Mesendoderm (in vitro differentiated cells): Measurements from ENCODE around the gene ZDHHC22.

Experiments used
- DNase-seq: peaks from one replicate; pipeline ENCODE4 v3.0.0; 2013
- H2AK5ac ChIP-seq: 2 replicates; pipeline ENCODE4 v1.6.1; 2013; ENCODE audit warnings: low read length, inconsistent platforms
- H2BK120ac ChIP-seq: 2 replicates; pipeline ENCODE4 v1.6.1; 2013; ENCODE audit warnings: low read depth, mild to moderate bottlenecking, low read length, moderate library complexity, mixed read lengths
- H2BK15ac ChIP-seq: replicated peaks from 2 replicates; pipeline ENCODE4 v1.6.1; 2013; ENCODE audit warnings: low read depth, mild to moderate bottlenecking, moderate library complexity
- H2BK5ac ChIP-seq: 2 replicates; pipeline ENCODE4 v1.6.1; 2013; ENCODE audit warnings: low read length, inconsistent platforms
- H3K18ac ChIP-seq: 2 replicates; pipeline ENCODE4 v1.6.1; 2013; ENCODE audit warnings: mild to moderate bottlenecking, low read length, mixed read lengths
- H3K23ac ChIP-seq: one replicate; pipeline ENCODE4 v1.6.1; 2013; ENCODE audit warnings: low read length
- H3K27ac ChIP-seq: 2 replicates; pipeline ENCODE4 v1.5.1; 2013; ENCODE audit warnings: low read depth, mild to moderate bottlenecking, inconsistent platforms, low read length, moderate library complexity
- H3K27me3 ChIP-seq: 2 replicates; pipeline ENCODE4 v1.6.1; 2013; ENCODE audit warnings: low read length, control low read depth, mild to moderate bottlenecking, inconsistent platforms; ENCODE audit not compliant: insufficient read depth, poor library complexity
- H3K36me3 ChIP-seq: 2 replicates; pipeline ENCODE4 v1.6.1; 2013; ENCODE audit warnings: low read length, inconsistent platforms; ENCODE audit not compliant: control insufficient read depth, insufficient read depth
- H3K4ac ChIP-seq: one replicate; pipeline ENCODE4 v1.6.1; 2013; ENCODE audit warnings: low read depth, mild to moderate bottlenecking, low read length, moderate library complexity
- H3K4me1 ChIP-seq: 2 replicates; pipeline ENCODE4 v1.6.1; 2013; ENCODE audit warnings: low read depth, low read length, inconsistent platforms; ENCODE audit not compliant: control insufficient read depth
- H3K4me2 ChIP-seq: 2 replicates; pipeline ENCODE4 v1.6.1; 2013; ENCODE audit warnings: low read length
- H3K4me3 ChIP-seq: 2 replicates; pipeline ENCODE4 v1.5.1; 2013; ENCODE audit warnings: mild to moderate bottlenecking, low read length
- H3K56ac ChIP-seq: one replicate; pipeline ENCODE4 v1.6.1; 2013; ENCODE audit warnings: low read length
- H3K79me1 ChIP-seq: 2 replicates; pipeline ENCODE4 v1.6.1; 2013; ENCODE audit warnings: low read length, inconsistent platforms
- H3K79me2 ChIP-seq: 2 replicates; pipeline ENCODE4 v1.6.1; 2013; ENCODE audit warnings: mild to moderate bottlenecking, low read length; ENCODE audit not compliant: control insufficient read depth, insufficient read depth
- H3K9ac ChIP-seq: 2 replicates; pipeline ENCODE4 v1.6.1; 2013; ENCODE audit warnings: low read length, inconsistent platforms
- H4K5ac ChIP-seq: one replicate; pipeline ENCODE4 v1.6.1; 2013; ENCODE audit warnings: low read length
- H4K8ac ChIP-seq: one replicate; pipeline ENCODE4 v1.6.1; 2013; ENCODE audit warnings: low read depth, mild to moderate bottlenecking, control low read depth, low read length, moderate library complexity
- WGBS: extraction: QIAGEN DNeasy Blood & Tissue Kit; methylation state at CpG from one replicate; pipeline ENCODE4 v1.1.7; 2013; ENCODE audit warnings: low lambda C conversion rate, missing lambda C conversion rate; ENCODE audit not compliant: insufficient coverage; ENCODE audit errors: extremely low coverage; 5-methylcytosine and 5-hydroxymethylcytosine counted together

Gene ZDHHC22

DNA sequence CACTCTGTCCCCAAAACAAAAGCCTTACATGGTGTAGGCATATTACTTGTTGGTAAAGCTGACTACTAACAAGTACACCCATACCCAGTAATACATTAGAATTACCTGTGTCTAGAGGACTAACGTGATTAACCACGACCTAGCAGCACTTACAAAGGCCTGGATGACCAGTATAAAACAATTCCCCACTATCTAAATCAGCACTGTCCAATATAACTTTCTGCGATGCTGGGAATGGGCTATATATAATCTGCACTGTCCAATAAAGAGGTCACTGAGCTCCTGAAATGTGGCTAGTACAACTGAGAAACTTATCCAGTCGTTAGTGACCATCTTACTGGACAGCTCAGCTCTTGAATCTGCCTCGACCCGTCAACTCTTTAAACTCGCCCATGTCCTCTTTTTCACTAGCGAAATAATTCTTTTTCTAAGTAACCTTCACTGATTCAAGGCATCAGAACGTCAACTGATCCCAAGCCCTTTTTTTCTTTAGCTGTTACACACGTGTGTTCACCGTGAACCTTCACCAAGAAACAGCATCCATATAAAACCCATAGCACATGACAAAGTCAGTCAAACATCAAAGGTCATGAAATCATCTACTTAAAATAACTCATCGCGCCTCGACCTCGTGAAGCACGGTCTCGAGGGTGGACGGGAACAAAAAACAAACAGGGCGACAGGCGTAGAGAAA is 44.4 kb downstream of the ZDHHC22 start:
- Histone ChIP-seq H3K4me1 (peaks cover 9% of the 10 kb centered on the region), H3K36me3 (no peaks in the 10 kb centered on the region), H3K4me2 (peak overlapping the region; percentile 90), H2BK5ac (no peak overlapping the region), H3K79me1 (peaks cover 12% of the 10 kb centered on the region), H3K27me3 (no peaks in the 10 kb centered on the region), H4K8ac (no peak overlapping the region), H2AK5ac (peak overlapping the region; percentile 24), H3K79me2 (peaks cover 16% of the 10 kb centered on the region), H3K9ac (peak overlapping the region; percentile 98), H3K56ac (peak overlapping the region; percentile 99), H2BK120ac (no peak overlapping the region), H3K23ac (peak overlapping the region; percentile 92), H2BK15ac (peak overlapping the region; percentile 42), H3K4ac (peak overlapping the region; percentile 38), H3K4me3 (peak overlapping the region; percentile 96), H4K5ac (peak overlapping the region; percentile 74), H3K27ac (peak overlapping the region; percentile 89), H3K18ac (peak overlapping the region; percentile 46)
- no CpG with 5 or more reads among the region's 20 CpGs for WGBS
- peak; percentile 40 for DNase-seq

- H4K5ac ChIP-seq, result no peak overlapping the region
- no peak overlapping the region for H3K18ac ChIP-seq
- H3K56ac ChIP-seq, result no peak overlapping the region
- no peaks in the 10 kb centered on the region for H3K27me3 ChIP-seq
- peak; percentile 93 for DNase-seq
- H2BK5ac ChIP-seq, result no peak overlapping the region
- 100% methylated on average over 1 of the region's 8 CpGs for WGBS
- no peak overlapping the region for H2AK5ac ChIP-seq
- H3K4ac ChIP-seq, result no peak overlapping the region
- H3K79me2 ChIP-seq, result peaks cover 11% of the 10 kb centered on the region
- no peak overlapping the region for H3K4me3 ChIP-seq
- no peak overlapping the region for H3K23ac ChIP-seq
- H3K36me3 ChIP-seq, result no peaks in the 10 kb centered on the region
- H4K8ac ChIP-seq, result no peak overlapping the region
- peaks cover 9% of the 10 kb centered on the region for H3K79me1 ChIP-seq
- H3K27ac ChIP-seq, result no peak overlapping the region
- H3K4me1 ChIP-seq, result peaks cover 9% of the 10 kb centered on the region
- H2BK120ac ChIP-seq, result no peak overlapping the region
- no peak overlapping the region for H2BK15ac ChIP-seq
- no peak overlapping the region for H3K9ac ChIP-seq
- no peak overlapping the region for H3K4me2 ChIP-seq
These were observed 46.8 kb downstream of the ZDHHC22 start for GRCh38 chr14:77094672-77095284.

DNA sequence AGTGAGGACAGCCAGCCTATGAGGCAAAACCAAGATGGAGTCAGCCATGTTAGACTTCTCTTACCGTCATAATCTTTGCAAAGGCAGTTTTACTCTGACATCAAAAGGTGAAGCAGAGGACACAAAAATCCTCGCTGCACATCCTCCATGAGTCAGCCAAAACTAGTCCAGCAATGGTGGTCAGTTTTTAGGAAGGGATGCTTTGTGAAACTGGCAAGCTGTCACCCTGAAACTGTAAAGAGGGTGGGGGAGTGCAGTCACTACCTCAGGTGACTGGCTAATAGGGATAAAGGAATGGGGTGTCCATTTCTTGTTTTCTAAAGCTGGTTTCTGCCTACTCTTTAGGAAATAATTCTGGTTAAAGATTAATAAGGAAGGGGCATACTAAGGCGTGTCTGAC is 48.9 kb downstream of the ZDHHC22 start:
- Histone ChIP-seq H2BK5ac (no peak overlapping the region), H4K8ac (no peak overlapping the region), H3K56ac (no peak overlapping the region), H3K79me1 (peaks cover 2% of the 10 kb centered on the region), H2BK15ac (no peak overlapping the region), H3K36me3 (no peaks in the 10 kb centered on the region), H3K4me3 (no peak overlapping the region), H4K5ac (no peak overlapping the region), H3K4me2 (no peak overlapping the region), H3K4me1 (peaks cover 8% of the 10 kb centered on the region), H2BK120ac (no peak overlapping the region), H3K23ac (no peak overlapping the region), H3K9ac (no peak overlapping the region), H3K18ac (no peak overlapping the region), H2AK5ac (no peak overlapping the region), H3K27ac (no peak overlapping the region), H3K4ac (no peak overlapping the region), H3K27me3 (no peaks in the 10 kb centered on the region), H3K79me2 (no peaks in the 10 kb centered on the region)
- no peak for DNase-seq
- WGBS, result no CpG with 5 or more reads among the region's 3 CpGs

GRCh38 chr14:77091518-77091917 is 50.1 kb downstream of the ZDHHC22 start:
- Histone ChIP-seq H4K5ac (no peak overlapping the region), H2AK5ac (no peak overlapping the region), H3K23ac (no peak overlapping the region), H3K36me3 (no peaks in the 10 kb centered on the region), H3K4me1 (peaks cover 7% of the 10 kb centered on the region), H3K9ac (no peak overlapping the region), H3K79me2 (no peaks in the 10 kb centered on the region), H2BK120ac (no peak overlapping the region), H3K27ac (no peak overlapping the region), H2BK15ac (no peak overlapping the region), H2BK5ac (no peak overlapping the region), H3K56ac (no peak overlapping the region), H3K4me2 (no peak overlapping the region), H4K8ac (no peak overlapping the region), H3K4ac (no peak overlapping the region), H3K18ac (no peak overlapping the region), H3K27me3 (no peaks in the 10 kb centered on the region), H3K79me1 (no peaks in the 10 kb centered on the region), H3K4me3 (no peak overlapping the region)
- DNase-seq, result no peak

DNA sequence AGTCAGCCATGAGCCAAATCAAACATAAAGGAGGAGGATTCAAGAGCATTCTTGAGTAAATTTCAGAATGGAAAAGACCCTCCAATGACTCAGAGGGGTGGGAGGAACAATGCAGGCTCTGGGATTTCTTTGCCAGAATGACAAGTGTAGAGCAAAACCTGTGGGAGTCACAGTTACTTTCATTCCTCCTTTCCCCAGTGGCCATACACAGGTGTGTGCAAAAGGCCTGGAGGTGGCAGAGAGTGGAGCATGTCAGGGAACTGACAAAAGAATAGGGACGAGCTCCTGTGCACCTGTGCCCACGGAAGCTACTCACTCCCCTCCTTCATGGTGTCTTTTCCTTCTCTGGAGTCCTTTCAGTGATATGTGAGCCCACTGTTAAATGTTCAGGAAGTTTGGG is 52.9 kb downstream of the ZDHHC22 start:
- no peaks in the 10 kb centered on the region for H3K27me3 ChIP-seq
- H3K23ac ChIP-seq, result no peak overlapping the region
- H2BK15ac ChIP-seq, result no peak overlapping the region
- H3K4me1 ChIP-seq, result peaks cover 15% of the 10 kb centered on the region
- H4K5ac ChIP-seq, result no peak overlapping the region
- H2BK5ac ChIP-seq, result no peak overlapping the region
- no peak for DNase-seq
- no peaks in the 10 kb centered on the region for H3K36me3 ChIP-seq
- peak overlapping the region; percentile 4 for H3K4me2 ChIP-seq
- no peak overlapping the region for H3K56ac ChIP-seq
- WGBS, result no CpG with 5 or more reads among the region's 2 CpGs
- H3K4me3 ChIP-seq, result no peak overlapping the region
- H3K79me1 ChIP-seq, result no peaks in the 10 kb centered on the region
- no peaks in the 10 kb centered on the region for H3K79me2 ChIP-seq
- peak overlapping the region; percentile 61 for H2BK120ac ChIP-seq
- no peak overlapping the region for H4K8ac ChIP-seq
- H3K4ac ChIP-seq, result peak overlapping the region; percentile 83
- no peak overlapping the region for H3K27ac ChIP-seq
- H3K9ac ChIP-seq, result no peak overlapping the region
- H3K18ac ChIP-seq, result no peak overlapping the region
- no peak overlapping the region for H2AK5ac ChIP-seq
